ENCODE measurements around the gene SCRN1.

The SCRN1 gene

DNA sequence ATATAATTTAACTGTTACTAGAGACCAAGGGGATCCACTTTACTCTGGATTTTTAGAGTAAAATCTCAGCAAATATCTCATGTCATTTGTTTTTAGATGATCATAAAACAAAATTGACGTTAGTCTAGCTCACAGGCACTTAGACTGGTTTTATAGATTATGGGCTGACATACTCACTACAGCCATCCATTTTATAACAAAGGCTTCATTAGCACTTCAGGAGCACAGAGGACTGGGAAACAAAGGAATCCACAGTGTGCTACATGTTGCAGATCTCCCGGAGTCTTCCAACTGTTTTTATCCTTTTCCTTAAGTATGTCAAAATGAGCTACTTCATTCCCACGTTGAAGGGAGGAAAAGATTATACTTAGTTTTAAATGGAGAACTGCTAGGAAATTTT, 15.9 kb upstream of the SCRN1 start:
- in situ Hi-C loops (cut with MboI; ENCODE audit: low sequenced_read_pairs) = no loop called here

DNA sequence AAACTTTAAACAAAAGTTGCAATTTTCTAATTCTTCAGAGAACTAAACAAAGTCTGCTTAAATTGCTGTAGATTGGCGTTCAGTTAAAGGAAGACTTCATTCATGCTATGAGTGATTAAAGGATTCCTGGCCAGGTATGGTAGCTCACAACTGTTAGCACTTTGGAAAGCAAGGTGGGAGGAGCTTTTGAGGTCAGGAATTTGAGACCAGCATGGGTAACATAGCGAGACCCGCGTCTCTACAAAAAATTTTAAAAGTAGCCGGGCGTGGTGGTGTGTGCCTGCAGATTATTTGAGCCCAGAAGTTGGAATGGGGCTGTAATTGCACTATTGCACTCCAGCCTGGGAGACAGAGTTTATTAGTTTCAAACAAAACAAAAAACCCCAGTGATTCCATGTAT, 13.5 kb upstream of the SCRN1 start:
- in situ Hi-C loops (cut with MboI; ENCODE audit: low sequenced_read_pairs) = no loop called here

DNA sequence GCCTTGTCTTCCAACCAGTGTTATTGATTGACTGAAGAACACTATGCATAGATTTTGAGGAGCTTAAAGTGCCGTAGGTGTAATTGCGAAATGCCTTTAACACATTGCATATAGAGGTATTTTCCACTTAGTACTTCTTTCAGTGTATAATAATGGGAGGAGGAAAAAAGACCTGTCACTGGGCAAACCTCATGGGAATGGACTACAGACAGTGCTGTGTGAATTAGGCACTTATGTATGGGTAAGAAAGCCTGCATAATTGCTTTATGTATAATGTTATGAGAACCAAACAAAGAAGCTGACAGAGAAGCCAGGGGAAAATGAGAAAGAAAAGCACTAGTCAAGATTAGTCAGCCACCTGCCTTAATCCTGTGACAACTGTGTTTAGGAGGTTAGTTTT, 12.4 kb upstream of the SCRN1 start:
- in situ Hi-C loops (cut with MboI; ENCODE audit: low sequenced_read_pairs) = no loop called here

DNA sequence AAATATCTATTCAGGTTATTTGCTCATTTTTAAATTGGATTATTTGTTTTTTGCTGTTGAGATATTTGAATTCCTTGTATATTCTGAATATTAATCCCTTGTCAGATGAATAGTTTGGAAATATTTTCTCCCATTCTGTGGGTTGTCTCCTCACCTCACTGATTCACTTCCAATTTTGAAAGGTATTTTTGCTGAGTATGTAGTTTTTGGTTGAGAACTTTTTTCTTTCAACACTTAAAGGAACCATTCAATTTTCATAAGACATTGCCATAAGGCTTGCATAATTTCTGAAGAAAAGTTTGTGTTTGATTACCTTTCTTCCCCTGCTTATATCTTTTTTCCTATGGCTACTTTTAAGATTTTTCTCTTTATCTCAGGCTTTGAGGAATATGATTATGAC, 8.9 kb upstream of the SCRN1 start:
- in situ Hi-C loops (cut with MboI; ENCODE audit: low sequenced_read_pairs) = no loop called here

DNA sequence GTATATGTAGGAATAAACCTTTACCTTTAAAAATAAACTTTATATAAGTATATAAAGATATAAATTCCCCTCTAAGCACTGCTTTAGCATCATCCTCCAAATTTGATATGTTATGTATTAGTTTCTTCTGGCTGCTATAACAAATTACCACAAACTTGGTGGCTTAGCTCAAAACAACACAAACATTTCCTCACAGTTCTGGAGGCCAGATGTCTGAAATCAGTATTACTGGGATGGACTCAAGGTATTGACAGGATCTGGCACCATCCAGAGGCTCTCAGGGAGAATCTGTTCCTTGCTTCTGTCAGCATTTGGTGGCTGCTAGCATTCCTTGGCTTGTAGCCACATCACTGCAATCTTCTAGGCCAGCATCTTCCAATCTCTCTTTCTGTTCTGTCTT, 6.7 kb upstream of the SCRN1 start:
- in situ Hi-C loops (cut with MboI; ENCODE audit: low sequenced_read_pairs) = no loop called here

DNA sequence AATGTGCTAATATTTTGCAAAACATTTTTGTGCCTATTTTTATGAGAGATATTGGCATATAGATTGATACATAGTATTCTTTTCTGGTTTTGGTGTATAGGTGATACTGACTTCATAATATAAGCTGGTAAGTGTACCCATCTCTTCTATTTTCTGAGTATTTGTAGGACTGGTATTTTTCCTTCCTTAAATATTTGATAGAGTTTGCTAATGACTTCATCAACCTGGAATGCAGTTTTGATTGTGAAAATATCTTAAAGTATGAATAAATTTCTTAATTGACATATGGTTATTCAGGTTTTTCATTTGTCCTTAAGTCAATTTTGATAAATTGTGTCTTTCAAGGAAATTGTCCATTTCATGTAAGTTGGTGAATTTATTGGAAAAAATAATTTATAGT, 6.1 kb upstream of the SCRN1 start:
- in situ Hi-C loops (cut with MboI; ENCODE audit: low sequenced_read_pairs) = no loop called here

DNA sequence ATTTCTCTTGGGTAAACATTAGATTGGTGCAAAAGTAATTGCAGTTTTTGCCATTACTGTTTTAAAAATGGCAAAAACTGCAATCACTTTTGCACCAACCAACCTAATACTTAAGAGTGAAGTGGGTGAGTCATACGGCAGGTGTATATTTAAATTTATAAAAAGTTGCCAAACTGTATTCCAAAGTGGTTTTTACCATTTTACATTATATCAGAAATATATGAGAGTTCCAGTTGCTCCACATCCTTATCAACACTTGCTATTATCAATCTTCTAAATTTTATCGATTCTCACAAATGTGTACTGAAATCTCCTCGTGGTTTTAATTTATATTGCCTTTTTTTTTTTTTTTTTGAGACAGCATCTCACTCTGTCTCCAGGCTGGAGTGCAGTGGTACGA, 3.5 kb upstream of the SCRN1 start:
- in situ Hi-C loops (cut with MboI; ENCODE audit: low sequenced_read_pairs) = no loop called here

DNA sequence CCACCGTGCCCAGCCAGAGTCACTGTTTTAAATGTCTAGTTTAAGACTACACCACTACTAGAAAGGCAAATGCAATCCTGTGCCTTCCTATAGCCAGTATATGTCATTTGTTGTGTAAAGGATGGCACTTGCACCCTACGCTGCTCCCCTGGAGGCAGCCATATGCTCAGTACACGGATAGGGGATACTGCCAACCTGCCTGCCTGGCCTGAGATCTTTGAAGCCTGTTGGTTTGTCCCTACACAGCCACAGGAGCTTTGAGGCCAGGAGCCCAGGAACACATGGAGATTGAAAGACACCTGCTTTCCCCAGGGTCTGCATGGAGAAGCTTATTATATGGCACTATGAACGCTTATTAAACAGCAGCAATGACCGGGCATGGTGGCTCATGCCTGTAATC, 2.3 kb upstream of the SCRN1 start:
- in situ Hi-C loops (cut with MboI; ENCODE audit: low sequenced_read_pairs) = no loop called here

DNA sequence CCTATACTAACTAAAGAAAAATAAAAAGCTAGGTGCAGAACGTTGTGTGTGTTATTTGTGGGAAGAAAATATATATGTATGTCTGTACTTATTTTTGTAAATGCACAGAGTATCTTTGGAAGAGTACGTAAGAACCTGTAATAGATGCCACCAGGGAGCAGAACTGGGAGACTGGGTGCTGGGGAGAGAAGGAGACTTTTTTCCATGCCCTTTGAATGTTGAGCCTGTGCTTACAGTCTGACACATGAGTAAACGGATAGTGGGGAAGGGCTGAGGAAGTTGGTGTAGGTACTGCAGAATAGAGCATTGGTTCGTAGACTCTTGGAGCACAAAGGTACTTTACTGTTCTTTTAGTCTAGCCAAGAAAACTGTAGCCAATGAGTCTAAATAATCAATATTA, 1.3 kb upstream of the SCRN1 start:
- in situ Hi-C loops (cut with MboI; ENCODE audit: low sequenced_read_pairs) = no loop called here

DNA sequence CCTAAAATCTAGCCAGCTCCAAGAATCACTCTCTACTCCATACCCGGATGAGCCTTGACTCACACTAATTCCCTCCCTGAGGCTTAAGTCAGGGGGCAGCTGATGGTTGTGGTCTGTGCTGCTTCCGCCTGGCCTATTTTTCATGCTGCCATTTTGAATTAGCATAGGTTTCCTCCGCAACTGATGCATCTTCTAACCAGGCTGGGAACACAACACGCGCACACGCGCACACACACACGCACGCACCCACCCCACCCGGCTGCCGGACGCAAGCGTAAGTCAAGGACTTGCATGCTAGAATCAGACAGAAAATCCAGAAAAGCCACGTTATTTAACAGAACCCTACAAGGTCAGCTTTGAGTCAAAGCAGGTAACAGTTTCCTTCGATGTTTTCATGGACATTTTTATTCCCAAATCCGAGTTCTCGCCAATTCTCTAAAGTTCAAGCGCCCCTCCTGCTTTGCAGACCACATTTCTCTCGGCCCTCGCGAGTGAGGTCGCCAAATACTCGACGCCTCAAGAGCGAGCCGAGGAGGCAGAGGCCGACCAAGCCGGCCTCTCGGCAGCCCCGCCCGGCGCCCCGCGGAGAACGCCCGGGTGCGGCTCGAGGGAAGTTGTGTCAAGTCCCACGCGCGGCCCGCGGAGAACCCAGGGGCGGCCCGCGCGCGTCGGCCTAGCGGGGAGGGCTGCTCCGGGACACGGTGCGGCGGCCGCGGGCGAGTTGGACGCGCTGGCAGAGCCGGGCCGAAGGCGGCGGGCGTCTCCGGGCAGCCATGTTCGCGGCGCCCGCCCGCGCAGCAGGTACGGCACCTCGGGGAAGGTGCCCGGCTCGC, 961 bp downstream of the SCRN1 start:
- in situ Hi-C loops (cut with MboI; ENCODE audit: low sequenced_read_pairs) = no loop called here

DNA sequence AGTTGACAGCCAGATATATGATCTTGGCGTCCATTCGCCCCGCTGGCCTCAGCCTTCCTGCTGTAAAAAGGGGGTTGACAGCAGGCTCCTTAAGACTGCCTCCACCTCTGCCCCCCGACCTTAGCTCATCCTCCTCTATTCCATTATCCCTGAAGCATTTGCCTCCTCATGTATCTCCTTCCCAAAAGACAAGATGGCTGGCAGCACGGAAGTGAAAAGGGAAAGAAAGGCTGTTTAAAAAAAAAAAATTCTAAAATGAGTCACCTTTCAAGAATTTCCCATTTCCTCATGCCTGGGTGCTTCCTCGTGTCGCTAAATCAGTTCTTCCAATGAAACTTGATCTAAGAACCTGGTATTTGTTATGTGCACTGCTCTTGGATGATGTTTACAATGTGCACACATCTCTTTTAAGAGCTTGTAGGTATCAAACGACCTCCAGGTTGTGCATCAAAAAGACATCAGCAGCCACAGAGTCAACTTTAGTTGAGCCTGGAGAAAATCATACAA, 1.7 kb downstream of the SCRN1 start:
- in situ Hi-C loops (cut with MboI; ENCODE audit: low sequenced_read_pairs) = no loop called here

DNA sequence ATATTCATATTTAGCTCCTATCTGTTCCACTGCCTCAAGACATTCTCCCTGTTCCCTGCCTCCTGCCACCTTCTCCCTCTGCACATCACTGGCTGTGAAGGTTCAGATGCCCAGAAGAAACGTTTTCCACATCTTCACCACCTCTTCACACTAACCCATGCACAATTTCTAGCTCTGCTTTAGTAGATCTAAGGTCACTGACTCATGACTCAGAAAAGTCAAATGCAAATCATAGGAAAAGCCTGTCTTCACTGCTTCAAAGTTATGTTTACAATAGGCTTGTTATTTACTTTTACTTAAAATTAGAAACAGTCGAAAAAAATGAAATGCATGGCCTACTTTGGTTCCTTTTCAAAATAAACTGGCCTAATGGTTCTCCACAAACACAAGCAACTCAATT, 2.5 kb downstream of the SCRN1 start:
- in situ Hi-C loops (cut with MboI; ENCODE audit: low sequenced_read_pairs) = no loop called here

DNA sequence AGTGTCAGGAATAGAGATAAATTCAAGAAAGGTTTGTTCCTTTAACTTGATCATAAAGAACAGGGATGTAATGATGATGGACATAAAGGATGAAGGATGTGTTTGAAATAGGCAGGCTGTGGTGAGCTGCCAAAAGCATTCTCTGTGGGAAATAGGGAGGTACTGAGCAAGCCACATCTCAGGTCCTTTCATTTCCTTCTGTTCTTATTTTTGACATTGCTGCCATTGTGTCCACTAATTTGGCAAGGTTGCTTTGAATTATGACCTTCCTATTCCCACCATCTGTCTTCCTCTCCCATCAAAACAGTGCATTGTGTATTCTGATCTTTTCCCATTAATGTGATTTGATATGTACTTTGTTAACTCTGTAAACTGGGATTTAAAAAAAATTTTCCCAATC, 9.4 kb downstream of the SCRN1 start:
- in situ Hi-C loops (cut with MboI; ENCODE audit: low sequenced_read_pairs) = no loop called here

DNA sequence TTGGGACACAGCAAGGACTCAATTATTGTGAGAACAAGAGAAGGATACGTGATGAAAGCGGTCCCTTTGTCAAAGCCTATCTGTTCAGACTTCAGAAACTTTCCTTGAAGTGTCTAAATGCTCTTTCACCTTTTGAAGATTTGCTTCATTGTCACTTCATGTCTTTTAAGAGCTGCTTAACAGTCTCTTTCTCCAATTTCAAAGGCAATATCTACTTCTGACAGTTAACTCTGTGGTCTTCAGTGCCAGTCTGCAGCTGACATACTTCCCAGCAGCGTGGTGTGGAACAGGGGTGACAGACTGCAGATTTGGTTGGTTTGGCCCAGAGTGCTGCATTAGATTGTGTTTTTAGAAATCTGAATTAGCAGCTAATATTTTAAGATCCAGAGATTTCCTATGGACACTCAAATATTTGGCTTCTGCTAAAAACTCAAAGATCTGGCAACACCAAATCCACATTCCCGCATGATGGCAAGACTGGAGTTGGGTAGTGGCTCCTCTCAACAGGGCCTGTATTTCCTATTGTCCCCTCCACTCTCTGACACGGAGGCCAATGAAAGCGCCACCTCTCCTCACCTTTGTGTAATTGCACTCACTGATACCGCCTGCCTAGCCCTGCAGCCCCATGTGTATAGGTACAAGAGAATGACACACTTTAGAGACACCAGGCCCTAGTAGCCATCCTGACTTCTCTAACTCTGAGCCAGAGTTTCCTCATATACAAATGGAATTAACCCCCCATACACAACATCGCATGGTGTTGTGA, 11.5 kb downstream of the SCRN1 start:
- in situ Hi-C loops (cut with MboI; ENCODE audit: low sequenced_read_pairs) = no loop called here

DNA sequence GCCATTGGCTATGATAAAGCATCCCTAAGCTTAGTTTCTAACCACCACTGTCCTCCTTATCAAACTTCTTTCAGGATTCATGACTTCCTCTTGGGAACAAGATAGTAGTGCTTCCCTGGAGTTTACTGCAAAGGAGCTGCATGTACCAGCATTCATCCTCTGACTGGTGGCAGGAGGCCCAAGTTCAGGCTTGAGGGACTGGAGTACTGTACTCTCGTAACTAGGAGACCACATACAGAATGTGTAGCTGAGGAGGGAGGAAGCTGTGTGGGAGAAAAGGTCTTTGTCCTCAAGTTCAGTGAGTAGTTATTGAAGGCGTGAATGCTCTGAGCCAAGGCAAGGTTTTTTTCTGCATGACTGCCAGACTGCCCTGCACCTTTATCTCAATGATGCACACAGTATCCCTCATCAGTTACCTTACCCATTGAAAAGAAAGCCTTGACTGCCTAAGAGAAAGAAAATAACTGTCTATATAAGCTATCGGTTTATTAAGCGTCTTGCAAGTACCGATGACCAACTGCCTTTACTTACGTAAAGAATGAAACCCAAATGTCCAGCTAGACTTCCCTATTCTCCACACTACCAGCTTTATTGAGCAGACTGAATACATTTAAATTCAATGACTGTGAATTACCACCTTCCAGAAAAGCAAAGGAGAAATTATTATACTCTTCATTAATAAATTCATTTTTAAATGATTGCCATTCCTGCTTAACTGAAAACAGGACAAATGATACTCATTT, 12.8 kb downstream of the SCRN1 start:
- in situ Hi-C loops (cut with MboI; ENCODE audit: low sequenced_read_pairs) = no loop called here

DNA sequence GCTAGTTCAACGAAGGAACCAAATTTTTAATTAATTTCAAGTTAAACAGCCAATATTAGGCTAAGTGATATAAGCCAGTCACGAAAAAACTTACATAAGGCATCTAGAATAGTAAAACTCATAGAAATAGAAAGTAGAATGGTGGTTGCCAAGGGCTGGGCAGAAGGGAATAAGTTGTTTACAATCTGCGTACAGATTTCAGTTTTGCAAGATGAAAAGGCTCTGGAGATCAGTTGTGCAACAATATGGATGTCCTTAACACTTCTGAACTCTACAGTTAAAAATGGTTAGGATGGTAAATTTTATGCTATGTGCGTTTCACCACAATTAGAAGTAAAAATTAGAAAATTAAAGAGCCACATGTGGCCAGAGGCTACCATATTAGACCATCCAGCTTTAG, 13.3 kb downstream of the SCRN1 start:
- in situ Hi-C loops (cut with MboI; ENCODE audit: low sequenced_read_pairs) = no loop called here

DNA sequence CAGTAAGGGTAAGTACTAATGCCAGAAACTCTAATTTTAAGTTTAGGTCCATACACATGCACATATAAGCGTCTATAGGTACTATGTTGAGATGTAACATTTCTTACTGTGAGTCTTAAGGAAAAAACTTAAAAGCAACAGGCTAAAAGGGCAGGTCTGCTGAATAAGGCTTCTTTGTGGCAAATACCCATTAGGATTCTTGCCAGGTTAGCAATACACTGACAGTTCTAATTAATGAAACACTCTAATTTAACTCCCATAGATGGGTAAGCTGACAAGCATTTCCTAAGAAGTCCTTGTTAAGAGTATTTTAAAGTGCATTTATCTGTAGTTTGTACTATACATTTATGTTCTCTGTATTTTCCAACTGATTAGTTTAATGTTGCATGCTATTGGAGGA, 14.0 kb downstream of the SCRN1 start:
- in situ Hi-C loops (cut with MboI; ENCODE audit: low sequenced_read_pairs) = no loop called here

DNA sequence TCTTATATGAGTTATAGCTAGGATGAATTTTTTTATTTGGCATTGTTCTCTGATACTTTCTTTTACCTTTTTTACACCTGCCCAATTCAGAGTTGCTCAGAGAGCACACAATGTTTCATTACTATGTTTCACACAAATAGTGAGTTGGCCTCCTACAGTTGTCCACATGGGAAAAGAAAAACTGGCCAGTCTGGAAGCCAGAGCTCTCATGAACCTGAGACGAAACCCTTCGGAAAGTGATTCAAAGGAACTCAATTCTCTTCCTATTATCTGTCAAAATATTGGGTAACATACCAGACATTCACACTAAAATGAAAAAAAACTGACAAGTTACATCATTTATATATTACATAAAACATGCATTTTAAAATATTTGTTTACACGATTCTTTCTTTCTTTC, 15.3 kb downstream of the SCRN1 start:
- in situ Hi-C loops (cut with MboI; ENCODE audit: low sequenced_read_pairs) = no loop called here

DNA sequence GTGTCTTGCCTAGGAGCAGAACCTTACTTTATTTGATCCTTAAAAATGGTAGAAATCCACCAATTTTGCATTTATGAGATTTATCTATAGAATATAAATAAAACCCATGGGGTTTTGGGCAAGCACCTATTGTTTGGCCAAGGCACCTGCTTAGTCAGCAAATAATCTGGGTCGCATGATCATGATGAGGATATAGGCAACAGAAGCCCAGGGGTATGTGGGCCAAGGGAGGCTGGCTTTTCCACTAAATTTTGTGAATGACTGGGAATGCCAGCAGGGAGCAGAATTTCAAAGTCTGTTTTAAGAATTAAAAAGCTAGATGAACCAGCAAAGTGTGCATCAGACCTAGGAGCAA, 17.3 kb downstream of the SCRN1 start:
- in situ Hi-C loops (cut with MboI; ENCODE audit: low sequenced_read_pairs) = no loop called here

DNA sequence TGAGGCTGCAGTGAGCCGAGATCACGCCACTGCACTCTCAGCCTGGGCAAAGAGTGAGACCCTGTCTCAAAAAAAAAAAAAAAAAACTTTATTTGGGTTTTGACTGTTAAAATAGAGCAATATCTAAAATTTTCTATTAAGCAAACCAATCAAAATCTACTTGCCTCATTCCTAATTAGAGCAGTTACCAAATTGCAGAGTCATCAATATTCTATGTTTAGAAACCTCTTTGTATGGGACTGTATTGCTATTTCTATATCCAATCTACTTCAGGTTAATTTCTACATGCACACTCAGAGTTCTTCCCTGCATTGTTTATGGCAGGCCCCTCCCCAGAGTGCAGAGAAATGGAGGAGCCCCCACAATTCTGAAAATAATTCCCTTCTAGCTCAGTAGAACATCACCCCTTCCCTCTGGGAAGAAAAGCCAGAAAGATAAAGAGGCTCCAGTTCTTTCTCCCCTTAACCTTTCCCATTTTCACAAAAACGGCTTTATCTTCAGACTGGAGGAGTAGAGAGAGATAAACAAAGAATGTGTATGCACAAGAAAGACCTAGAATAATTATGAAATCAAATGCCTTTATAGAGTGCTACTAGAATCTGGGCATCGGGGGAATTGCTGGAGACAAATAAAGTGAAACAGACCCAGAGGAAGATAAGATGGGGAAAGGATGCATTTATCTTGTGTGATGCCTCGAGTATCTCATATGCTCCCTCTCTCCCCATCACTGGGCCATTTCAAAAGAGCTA, 17.9 kb downstream of the SCRN1 start:
- in situ Hi-C loops (cut with MboI; ENCODE audit: low sequenced_read_pairs) = no loop called here

DNA sequence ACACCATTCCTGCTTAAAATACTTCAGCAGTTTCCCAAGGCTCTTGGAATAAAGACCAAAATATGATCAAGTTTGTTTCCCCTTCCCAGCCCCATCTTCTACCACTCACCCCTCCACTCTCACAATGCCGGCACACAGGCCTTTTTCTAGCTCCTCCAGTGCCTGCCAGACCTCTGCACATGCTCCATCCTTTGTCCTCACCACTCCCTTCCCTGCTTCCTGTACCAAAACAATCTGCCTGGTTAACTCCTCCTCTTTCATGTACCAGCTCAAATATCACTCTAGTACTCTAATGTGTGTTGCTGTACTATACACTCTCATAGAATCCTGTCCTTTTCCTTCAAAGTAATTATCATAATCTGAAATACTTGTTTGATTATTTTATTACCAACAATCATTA, 19.4 kb downstream of the SCRN1 start:
- in situ Hi-C loops (cut with MboI; ENCODE audit: low sequenced_read_pairs) = no loop called here

All from HL-60/S4 treated with phorbol 12-myristate 13-acetate at 8.2 ng/mL for 4 days and 3 days (cell line).